A375 (cell line): Measurements from ENCODE around the gene DDX24. TPM values are rescaled to one million over a fixed set of nuclear protein-coding genes. Genes with fewer than 3 reads are reported as not detected.

Source experiments
- total RNA-seq: library from RNA; depleted of rRNA; stranded (reverse); fragments of >200 nt; shearing (Covaris generic); gene quantifications from 2 replicates; pipeline ENCODE4 v1.2.3, GENCODE V29; 2014; rRNA removed

Gene DDX24, protein sequence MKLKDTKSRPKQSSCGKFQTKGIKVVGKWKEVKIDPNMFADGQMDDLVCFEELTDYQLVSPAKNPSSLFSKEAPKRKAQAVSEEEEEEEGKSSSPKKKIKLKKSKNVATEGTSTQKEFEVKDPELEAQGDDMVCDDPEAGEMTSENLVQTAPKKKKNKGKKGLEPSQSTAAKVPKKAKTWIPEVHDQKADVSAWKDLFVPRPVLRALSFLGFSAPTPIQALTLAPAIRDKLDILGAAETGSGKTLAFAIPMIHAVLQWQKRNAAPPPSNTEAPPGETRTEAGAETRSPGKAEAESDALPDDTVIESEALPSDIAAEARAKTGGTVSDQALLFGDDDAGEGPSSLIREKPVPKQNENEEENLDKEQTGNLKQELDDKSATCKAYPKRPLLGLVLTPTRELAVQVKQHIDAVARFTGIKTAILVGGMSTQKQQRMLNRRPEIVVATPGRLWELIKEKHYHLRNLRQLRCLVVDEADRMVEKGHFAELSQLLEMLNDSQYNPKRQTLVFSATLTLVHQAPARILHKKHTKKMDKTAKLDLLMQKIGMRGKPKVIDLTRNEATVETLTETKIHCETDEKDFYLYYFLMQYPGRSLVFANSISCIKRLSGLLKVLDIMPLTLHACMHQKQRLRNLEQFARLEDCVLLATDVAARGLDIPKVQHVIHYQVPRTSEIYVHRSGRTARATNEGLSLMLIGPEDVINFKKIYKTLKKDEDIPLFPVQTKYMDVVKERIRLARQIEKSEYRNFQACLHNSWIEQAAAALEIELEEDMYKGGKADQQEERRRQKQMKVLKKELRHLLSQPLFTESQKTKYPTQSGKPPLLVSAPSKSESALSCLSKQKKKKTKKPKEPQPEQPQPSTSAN
- 122 and 146 TPM in 2 replicates for total RNA-seq

GRCh38 chr14:94080621-94081385 is at the start of gene DDX24, which contains the start of gene IFI27L1:
Gene DDX24, minus strand, starts transcription at chr14:94081202. Its CDS starts 1,460 bp downstream, at chr14:94079742.
Gene IFI27L1, plus strand, starts transcription at chr14:94081310. Its CDS starts 15,628 bp downstream, at chr14:94096938.

DNA sequence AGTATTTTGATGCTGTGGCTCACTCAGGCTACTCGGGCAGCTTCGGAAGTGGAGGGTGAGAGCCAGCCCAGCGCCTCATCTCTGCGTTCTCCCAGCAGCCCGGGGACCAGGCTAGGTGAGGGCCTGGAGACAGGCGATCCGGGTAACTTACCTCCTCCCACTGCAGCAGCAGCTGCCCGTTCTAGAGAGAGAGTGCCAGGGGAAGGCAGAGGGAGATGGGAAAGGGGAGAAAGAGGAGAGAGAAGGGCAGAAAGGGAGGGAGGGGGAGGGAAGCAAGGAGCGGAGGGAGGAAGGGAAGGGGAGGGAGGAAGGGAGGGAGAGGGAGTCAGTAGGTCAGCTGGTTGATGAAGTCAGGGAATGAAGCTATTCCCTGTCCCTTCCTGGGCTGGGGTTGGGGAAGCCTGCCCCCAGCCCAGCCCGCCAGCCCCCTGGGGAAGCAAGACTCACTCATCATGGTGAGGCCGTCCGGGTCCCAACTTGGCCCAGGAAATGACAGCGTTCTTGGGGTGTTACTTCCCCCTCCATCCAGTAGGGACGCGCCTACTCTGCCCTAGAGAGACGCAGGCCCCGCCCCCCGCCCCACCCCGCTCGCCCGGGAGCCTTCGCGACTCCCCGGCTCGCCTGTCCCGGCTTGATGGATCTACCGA is 48.2 kb upstream of the DDX24 start, which contains the start of gene IFI27L2:
IFI27L2 (minus strand) TSS at position 494 of the 647 bp plus-strand sequence; CDS start at position 454, 40 bp downstream.

GRCh38 chr14:94110552-94111181 is 29.7 kb upstream of the DDX24 start, which contains the start of gene IFI27:
Gene IFI27, plus strand, starts transcription at chr14:94110736.

DNA sequence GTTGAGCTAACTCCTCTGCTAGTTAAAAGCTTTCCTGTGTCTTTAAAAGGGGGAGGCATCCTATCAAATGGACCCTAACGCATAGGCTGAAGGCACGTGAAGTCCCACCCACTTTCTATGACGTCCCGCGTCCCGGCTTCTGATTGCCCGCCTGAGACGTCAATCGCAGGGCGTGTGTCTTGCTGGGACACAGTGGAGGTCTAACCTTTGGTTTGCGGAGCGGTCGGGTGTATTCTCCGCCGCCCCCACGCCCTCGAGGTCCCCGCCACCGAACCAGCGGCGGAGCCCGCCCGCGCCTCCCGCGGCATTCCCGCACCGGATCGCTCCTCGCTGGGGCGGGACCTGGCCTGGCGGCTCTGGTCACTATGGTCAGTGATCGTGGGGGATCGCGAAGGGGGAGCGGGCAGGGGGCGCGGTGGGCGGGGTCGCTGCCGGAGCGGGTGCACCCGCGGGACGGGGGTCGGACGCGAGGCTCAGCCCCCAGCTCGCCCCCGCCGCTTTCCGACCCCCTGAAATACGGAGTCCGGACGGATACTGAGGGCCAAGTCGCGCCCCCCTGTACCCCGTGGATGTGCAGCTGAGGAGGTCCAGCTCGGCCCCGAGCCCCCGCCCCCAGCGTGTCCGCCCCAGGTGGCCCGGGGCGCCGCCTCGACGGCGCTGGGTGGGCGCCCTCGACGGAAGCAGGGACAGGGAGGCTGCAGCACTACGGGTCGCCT is 54.7 kb downstream of the DDX24 start, which contains the start of gene OTUB2:
OTUB2 (plus strand) TSS at position 168 of the 716 bp plus-strand sequence; CDS start at position 366, 198 bp downstream.

Other genes starting within 250 kb of the DDX24 start
- not detected in 2 replicates for gene FAM181A, start 153.9 kb downstream of the DDX24 start, total RNA-seq
- gene ASB2, start 104.6 kb downstream of the DDX24 start, total RNA-seq, result not detected in 2 replicates
- not detected in 2 replicates for gene CCDC197, start 83.9 kb downstream of the DDX24 start, total RNA-seq
- gene OTUB2, start 54.9 kb downstream of the DDX24 start, total RNA-seq, result 1.3 and 1.4 TPM in 2 replicates
- gene IFI27L1, start 108 bp upstream of the DDX24 start, total RNA-seq, result 7.0 and 7.4 TPM in 2 replicates
- gene IFI27, start 29.5 kb upstream of the DDX24 start, total RNA-seq, result not detected in 2 replicates
- 110 and 120 TPM in 2 replicates for gene IFI27L2, start 48.4 kb upstream of the DDX24 start, total RNA-seq
- 6.9 and 9.5 TPM in 2 replicates for gene PPP4R4, start 93.1 kb upstream of the DDX24 start, total RNA-seq
- gene SERPINA10, start 212.1 kb upstream of the DDX24 start, total RNA-seq, result not detected in 2 replicates
- gene SERPINA6, start 242.1 kb upstream of the DDX24 start, total RNA-seq, result 0.26 and 0.32 TPM in 2 replicates